Mesendoderm (in vitro differentiated cells): ENCODE data around the gene DMRTC1B.
"Not testable (repeated sequence)": the region's sequence is repeated elsewhere in the genome, so short reads cannot be mapped to it uniquely, and the experiment has no call there.

Source experiments
- DNase-seq: peaks from one replicate; pipeline ENCODE4 v3.0.0; 2013
- H2AK5ac ChIP-seq: 2 replicates; pipeline ENCODE4 v1.6.1; 2013; ENCODE audit warnings: low read length, inconsistent platforms
- H2BK120ac ChIP-seq: 2 replicates; pipeline ENCODE4 v1.6.1; 2013; ENCODE audit warnings: low read depth, mild to moderate bottlenecking, low read length, moderate library complexity, mixed read lengths
- H2BK15ac ChIP-seq: replicated peaks from 2 replicates; pipeline ENCODE4 v1.6.1; 2013; ENCODE audit warnings: low read depth, mild to moderate bottlenecking, moderate library complexity
- H2BK5ac ChIP-seq: 2 replicates; pipeline ENCODE4 v1.6.1; 2013; ENCODE audit warnings: low read length, inconsistent platforms
- H3K18ac ChIP-seq: 2 replicates; pipeline ENCODE4 v1.6.1; 2013; ENCODE audit warnings: mild to moderate bottlenecking, low read length, mixed read lengths
- H3K23ac ChIP-seq: one replicate; pipeline ENCODE4 v1.6.1; 2013; ENCODE audit warnings: low read length
- H3K27ac ChIP-seq: 2 replicates; pipeline ENCODE4 v1.5.1; 2013; ENCODE audit warnings: low read depth, mild to moderate bottlenecking, inconsistent platforms, low read length, moderate library complexity
- H3K27me3 ChIP-seq: 2 replicates; pipeline ENCODE4 v1.6.1; 2013; ENCODE audit warnings: low read length, control low read depth, mild to moderate bottlenecking, inconsistent platforms; ENCODE audit not compliant: insufficient read depth, poor library complexity
- H3K36me3 ChIP-seq: 2 replicates; pipeline ENCODE4 v1.6.1; 2013; ENCODE audit warnings: low read length, inconsistent platforms; ENCODE audit not compliant: control insufficient read depth, insufficient read depth
- H3K4ac ChIP-seq: one replicate; pipeline ENCODE4 v1.6.1; 2013; ENCODE audit warnings: low read depth, mild to moderate bottlenecking, low read length, moderate library complexity
- H3K4me1 ChIP-seq: 2 replicates; pipeline ENCODE4 v1.6.1; 2013; ENCODE audit warnings: low read depth, low read length, inconsistent platforms; ENCODE audit not compliant: control insufficient read depth
- H3K4me2 ChIP-seq: 2 replicates; pipeline ENCODE4 v1.6.1; 2013; ENCODE audit warnings: low read length
- H3K4me3 ChIP-seq: 2 replicates; pipeline ENCODE4 v1.5.1; 2013; ENCODE audit warnings: mild to moderate bottlenecking, low read length
- H3K56ac ChIP-seq: one replicate; pipeline ENCODE4 v1.6.1; 2013; ENCODE audit warnings: low read length
- H3K79me1 ChIP-seq: 2 replicates; pipeline ENCODE4 v1.6.1; 2013; ENCODE audit warnings: low read length, inconsistent platforms
- H3K79me2 ChIP-seq: 2 replicates; pipeline ENCODE4 v1.6.1; 2013; ENCODE audit warnings: mild to moderate bottlenecking, low read length; ENCODE audit not compliant: control insufficient read depth, insufficient read depth
- H3K9ac ChIP-seq: 2 replicates; pipeline ENCODE4 v1.6.1; 2013; ENCODE audit warnings: low read length, inconsistent platforms
- H4K5ac ChIP-seq: one replicate; pipeline ENCODE4 v1.6.1; 2013; ENCODE audit warnings: low read length
- H4K8ac ChIP-seq: one replicate; pipeline ENCODE4 v1.6.1; 2013; ENCODE audit warnings: low read depth, mild to moderate bottlenecking, control low read depth, low read length, moderate library complexity
- WGBS: extraction: QIAGEN DNeasy Blood & Tissue Kit; methylation state at CpG from one replicate; pipeline ENCODE4 v1.1.7; 2013; ENCODE audit warnings: low lambda C conversion rate, missing lambda C conversion rate; ENCODE audit not compliant: insufficient coverage; ENCODE audit errors: extremely low coverage; 5-methylcytosine and 5-hydroxymethylcytosine counted together

Gene DMRTC1B

GRCh38 chrX:72748545-72748944 is 28.1 kb upstream of the DMRTC1B start:
- not testable (repeated sequence) for H4K5ac ChIP-seq, H3K9ac ChIP-seq, H2AK5ac ChIP-seq, H4K8ac ChIP-seq, H3K18ac ChIP-seq, DNase-seq, H3K4ac ChIP-seq, H2BK120ac ChIP-seq, H3K79me1 ChIP-seq, H3K4me3 ChIP-seq, H3K36me3 ChIP-seq, H2BK15ac ChIP-seq, H3K79me2 ChIP-seq, H3K27me3 ChIP-seq, H3K27ac ChIP-seq, H3K4me2 ChIP-seq, H3K23ac ChIP-seq, H2BK5ac ChIP-seq, H3K4me1 ChIP-seq, H3K56ac ChIP-seq
- no CpG with 5 or more reads among the region's 3 CpGs for WGBS

GRCh38 chrX:72760454-72760853 is 16.2 kb upstream of the DMRTC1B start:
- H3K79me1 ChIP-seq, H3K4me3 ChIP-seq, H3K36me3 ChIP-seq, H2BK5ac ChIP-seq, H3K27ac ChIP-seq, H2BK120ac ChIP-seq, H3K27me3 ChIP-seq, H2AK5ac ChIP-seq, H3K4me2 ChIP-seq, H3K18ac ChIP-seq, H4K5ac ChIP-seq, H3K4me1 ChIP-seq, H3K56ac ChIP-seq, H3K79me2 ChIP-seq, H3K23ac ChIP-seq, H2BK15ac ChIP-seq, H4K8ac ChIP-seq, DNase-seq, H3K9ac ChIP-seq, H3K4ac ChIP-seq: not testable (repeated sequence)
- no CpG with 5 or more reads among the region's 9 CpGs for WGBS

DNA sequence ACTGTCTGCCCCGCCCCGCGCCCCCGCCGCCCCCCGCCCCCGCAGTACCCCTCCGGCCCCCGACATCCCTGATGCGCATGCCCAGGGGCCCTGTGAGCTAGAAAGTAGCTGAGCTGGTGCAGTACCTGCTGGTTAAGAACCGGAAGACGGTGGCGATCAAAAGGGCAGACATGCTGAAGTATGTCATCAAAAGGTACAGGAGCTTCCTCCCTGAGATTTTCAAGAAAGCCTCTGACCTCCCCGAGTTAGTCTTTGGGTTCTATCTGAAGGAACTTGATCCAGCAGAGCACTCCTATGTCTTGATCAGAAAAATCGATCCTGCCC is 739 bp downstream of the DMRTC1B start:
- H3K9ac ChIP-seq, H3K4me3 ChIP-seq, H4K8ac ChIP-seq, H3K27ac ChIP-seq, H3K79me1 ChIP-seq, H3K18ac ChIP-seq, H4K5ac ChIP-seq, H3K4me2 ChIP-seq, H3K27me3 ChIP-seq, DNase-seq, H3K4ac ChIP-seq, H3K4me1 ChIP-seq, H3K56ac ChIP-seq, H3K23ac ChIP-seq, H3K36me3 ChIP-seq, H2BK120ac ChIP-seq, H3K79me2 ChIP-seq, H2BK15ac ChIP-seq, H2BK5ac ChIP-seq, H2AK5ac ChIP-seq: not testable (repeated sequence)
- no CpG with 5 or more reads among the region's 15 CpGs for WGBS

GRCh38 chrX:72778146-72778545 is 1.5 kb downstream of the DMRTC1B start:
- not testable (repeated sequence) for H3K4ac ChIP-seq, H3K27me3 ChIP-seq, DNase-seq, H3K27ac ChIP-seq, H4K8ac ChIP-seq, H2BK120ac ChIP-seq, H3K23ac ChIP-seq, H3K79me2 ChIP-seq, H2BK15ac ChIP-seq, H3K4me2 ChIP-seq, H4K5ac ChIP-seq, H3K79me1 ChIP-seq, H3K4me3 ChIP-seq, H3K36me3 ChIP-seq, H3K9ac ChIP-seq, H2BK5ac ChIP-seq, H3K4me1 ChIP-seq, H2AK5ac ChIP-seq, H3K56ac ChIP-seq, H3K18ac ChIP-seq
- WGBS, result no CpG with 5 or more reads among the region's 6 CpGs

GRCh38 chrX:72782560-72782959 is 5.9 kb downstream of the DMRTC1B start, which contains the start of gene FAM236B:
Gene FAM236B (minus strand): TSS chrX:72782660. CDS start chrX:72782560, 100 bp downstream.
- H3K9ac ChIP-seq, H3K56ac ChIP-seq, H2BK120ac ChIP-seq, H3K4me3 ChIP-seq, H2BK5ac ChIP-seq, H3K36me3 ChIP-seq, H3K18ac ChIP-seq, H4K5ac ChIP-seq, H3K23ac ChIP-seq, H3K79me1 ChIP-seq, H2AK5ac ChIP-seq, H3K27ac ChIP-seq, H3K79me2 ChIP-seq, H2BK15ac ChIP-seq, H3K4me2 ChIP-seq, DNase-seq, H3K4ac ChIP-seq, H3K4me1 ChIP-seq, H3K27me3 ChIP-seq, H4K8ac ChIP-seq: not testable (repeated sequence)
- WGBS, result no CpG with 5 or more reads among the region's 15 CpGs

- H3K79me2 ChIP-seq, H2BK15ac ChIP-seq, H3K18ac ChIP-seq, H3K27me3 ChIP-seq, H3K4ac ChIP-seq, H3K56ac ChIP-seq, H3K4me3 ChIP-seq, H3K79me1 ChIP-seq, DNase-seq, H2AK5ac ChIP-seq, H3K4me1 ChIP-seq, H2BK5ac ChIP-seq, H2BK120ac ChIP-seq, H3K36me3 ChIP-seq, H3K9ac ChIP-seq, H4K5ac ChIP-seq, H3K27ac ChIP-seq, H3K23ac ChIP-seq, H3K4me2 ChIP-seq, H4K8ac ChIP-seq: not testable (repeated sequence)
- WGBS, result no CpG with 5 or more reads among the region's 8 CpGs
These were observed 6.8 kb downstream of the DMRTC1B start for GRCh38 chrX:72783365-72783936.
